ENCODE measurements around the gene PDE3B.
A peak's percentile ranks its signal among the peaks of the same experiment; 100 is the strongest.
"Not testable (repeated sequence)": the region's sequence is repeated elsewhere in the genome, so short reads cannot be mapped to it uniquely, and the experiment has no call there.

The PDE3B gene

DNA sequence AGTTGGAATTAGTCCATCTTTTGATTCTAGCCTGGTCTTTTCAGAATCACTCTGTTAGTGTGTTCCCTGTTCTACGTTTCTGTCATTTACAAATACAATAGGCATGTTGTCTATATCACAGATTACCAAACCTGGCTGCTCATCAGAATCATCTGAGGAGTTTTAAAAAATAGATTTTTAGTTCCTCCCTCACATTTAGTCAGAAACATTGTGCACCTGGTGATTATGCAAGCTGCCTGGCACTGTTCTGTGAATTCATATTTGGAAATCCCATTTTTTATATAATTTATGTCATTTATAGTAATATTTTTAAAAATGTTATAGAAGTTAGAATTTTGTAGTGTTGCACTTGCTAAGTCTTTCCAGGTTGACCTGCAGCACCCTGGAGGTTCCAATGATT is 107.3 kb downstream of the PDE3B start:
- DNase-seq: no peak

DNA sequence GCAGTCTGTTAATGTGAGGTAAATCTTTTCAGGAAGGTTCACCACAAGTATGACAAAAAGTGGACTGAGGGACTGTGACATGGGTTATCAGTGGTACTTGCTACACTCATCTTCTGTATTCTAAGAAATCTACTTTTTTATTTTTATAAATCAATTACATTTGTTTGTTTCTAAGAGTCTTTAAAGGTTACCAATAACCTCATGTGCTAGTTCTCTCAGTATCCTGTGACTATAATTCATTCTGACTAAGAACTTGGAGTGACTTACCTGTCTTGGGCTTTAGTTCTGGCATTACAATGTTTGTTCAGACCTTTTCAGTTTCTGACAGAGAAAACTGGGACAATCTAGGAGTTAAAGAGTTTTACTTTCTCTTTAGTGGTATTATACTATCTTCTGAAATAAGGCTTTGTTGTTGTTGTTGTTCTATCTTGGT is 108.4 kb downstream of the PDE3B start:
- no peak for DNase-seq

DNA sequence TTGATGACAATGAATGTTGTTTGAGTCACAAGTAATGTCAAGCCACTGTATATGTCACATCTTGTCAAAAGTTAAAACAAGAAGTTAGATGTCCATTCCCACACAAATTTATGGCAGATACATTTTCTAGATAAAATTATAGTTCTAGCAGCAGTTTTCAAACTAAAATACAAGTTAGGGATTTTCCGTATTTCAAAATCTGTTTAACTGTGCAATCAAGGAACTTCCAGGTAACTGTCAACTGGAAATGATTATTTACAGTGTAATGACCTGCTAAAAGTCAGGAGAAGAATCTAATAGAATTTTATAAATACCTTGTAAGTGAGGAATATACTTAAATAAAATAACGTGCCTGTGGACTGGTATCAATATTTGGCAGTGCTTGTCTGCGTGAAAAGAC is 111.5 kb downstream of the PDE3B start:
- DNase-seq: no peak

DNA sequence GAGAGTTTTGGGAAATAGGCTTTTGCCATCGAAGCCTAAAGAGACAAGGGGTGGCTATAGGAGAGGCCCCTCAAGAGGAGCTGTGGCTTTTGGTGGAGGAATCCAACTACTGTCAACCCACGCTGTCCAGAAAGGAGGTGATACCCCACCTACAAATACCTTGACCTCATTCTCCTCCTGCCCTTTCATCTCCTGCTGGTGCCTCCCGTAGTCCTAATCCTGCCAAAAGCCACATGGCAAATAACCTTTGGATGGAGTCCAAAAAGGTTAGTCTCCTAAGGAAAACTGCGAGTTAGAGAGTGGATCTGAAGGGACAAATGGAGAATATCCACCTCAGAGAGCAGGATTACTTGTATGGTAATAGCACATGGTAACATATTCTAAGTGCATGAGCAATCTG is 112.7 kb downstream of the PDE3B start:
- no peak for DNase-seq

DNA sequence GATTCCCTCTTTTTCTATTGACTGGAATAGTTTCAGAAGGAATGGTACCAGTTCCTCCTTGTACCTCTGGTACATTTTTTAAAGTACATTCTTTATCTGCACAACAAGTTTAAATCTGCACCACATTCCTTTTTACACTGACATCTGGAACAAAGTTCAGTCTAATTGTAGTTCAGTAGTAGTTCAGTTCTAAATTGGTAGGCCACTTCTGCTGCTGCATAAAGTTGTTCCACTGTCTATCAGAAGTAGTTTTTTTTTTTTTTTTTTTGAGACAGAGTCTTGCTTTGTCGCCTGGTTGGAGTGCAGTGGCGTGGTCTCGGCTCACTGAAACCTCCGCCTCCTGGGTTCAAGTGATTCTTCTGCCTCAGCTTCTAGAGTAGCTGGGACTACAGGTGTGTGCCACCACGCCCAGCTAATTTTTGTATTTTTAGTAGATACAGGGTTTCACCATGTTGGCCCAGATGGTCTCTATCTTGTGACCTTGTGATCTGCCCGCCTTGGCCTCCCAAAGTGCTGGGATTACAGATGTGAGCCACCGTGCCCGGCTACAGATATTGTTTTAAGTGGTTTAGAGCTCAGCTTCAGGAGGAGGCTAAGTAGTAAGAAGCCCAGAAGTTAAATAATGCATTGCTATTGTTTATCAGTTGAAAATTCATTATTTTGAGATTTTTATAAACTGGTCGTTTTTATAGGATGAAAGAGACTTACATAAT is 115.9 kb downstream of the PDE3B start:
- not testable (repeated sequence) for DNase-seq

DNA sequence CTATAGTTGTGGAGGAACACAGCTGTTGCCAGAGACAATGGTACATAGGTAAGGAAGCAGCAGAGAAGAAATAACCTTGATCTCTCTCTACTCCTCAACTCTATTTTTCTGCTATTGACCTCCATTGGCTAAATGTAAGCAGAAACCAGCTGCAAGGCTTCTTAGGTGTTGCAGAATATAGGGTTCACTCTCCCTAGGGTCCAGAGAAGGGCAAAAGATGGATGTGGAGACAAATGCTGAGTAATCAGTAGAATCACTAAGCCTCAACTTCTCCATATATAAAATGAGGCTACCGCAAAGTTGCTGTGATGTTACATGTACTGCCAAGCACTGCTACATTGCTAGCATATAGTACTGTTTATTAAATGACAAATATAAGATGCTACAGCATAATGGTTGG is 120.6 kb downstream of the PDE3B start:
- DNase-seq: no peak

DNA sequence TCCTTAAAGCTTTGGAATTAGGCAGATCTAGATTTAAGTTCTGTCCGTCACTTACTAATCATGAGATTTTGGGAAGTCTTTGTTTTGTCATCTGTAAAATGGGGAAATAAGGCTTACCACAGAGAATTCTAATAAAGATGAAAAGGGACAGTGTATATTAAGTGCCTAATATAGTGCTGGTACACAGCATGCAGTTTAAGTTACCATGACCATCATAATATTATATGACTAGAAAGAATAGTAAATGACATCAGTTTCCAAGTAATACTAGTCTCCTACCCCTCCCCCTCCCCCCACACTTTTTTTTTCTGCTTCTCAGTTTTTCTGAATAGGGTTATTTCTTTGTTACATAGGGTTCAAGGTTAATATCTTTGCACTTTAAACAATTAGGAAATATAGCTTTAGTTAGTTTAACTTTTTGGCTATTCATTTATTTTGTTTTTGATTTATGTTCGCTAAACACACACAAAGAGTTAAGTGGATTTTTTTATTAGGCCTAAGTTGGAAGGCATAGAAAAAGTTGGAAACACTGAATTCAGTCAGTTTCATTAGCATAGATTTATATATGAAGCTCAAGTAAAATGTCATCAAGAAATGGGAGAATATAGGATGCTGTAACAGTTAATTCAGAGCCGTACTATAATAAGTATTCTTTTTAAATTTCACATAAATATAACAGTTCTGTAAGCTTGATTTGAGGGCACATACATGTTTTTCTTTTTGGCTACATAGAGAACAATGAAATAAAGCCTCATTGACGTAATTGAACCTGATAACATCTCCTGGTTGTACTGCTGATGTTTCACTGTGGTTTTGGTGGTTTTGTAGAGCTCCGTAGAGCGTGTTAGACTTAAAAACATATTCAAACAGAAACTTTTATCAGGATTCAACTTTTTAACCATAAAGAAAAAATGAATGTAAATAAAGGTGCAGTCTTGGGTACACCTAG is 121.2 kb downstream of the PDE3B start:
- peak; percentile 46 to 63 for DNase-seq

DNA sequence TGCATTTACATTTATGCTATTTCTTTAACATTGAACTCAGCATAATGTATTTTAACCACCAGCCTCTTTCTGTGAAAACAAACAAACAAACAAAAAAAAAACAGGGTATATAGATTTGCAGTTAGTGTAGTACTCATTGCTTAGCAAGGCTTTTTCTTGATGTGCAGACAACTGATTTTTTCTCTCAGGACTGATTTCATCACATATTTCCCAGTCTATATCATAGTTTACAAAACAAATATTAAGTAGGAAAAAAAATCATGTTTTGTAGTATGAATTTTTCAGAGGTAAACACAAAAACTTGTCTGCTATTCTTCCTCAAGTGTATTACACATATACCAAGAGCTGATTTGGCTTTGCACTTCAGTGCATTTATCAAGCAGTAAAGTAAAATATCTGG is 123.0 kb downstream of the PDE3B start:
- DNase-seq: no peak

DNA sequence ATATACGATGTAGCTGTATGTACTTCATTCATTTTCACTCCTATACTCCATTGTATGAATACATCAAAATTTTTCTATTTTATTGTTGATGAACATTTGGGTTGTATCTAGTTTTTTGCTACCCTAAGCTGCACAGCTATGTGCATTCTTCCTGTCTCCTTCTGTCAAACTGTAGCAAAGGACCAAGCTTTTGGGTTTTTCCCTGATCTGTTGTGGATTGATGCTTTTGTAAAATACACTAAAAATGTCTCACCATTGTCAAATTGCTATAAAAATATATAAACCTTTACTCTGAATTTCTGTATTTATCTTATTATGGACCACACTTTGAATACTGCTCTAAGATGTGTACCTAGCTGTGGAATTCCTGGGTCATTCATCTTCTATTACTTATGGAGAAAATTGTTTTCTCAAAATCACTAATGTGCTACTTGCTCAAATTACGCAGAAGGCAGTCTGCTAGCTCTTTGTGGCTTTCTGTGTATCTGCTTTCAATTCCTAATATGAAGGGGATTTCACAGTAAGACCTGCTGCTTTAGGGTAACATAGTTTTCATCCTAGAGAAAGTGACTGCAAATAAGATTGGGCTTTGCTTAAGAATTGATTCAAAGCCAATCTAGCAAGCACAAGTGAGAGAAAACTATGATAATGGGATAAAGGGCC is 125.1 kb downstream of the PDE3B start:
- no peak for DNase-seq

DNA sequence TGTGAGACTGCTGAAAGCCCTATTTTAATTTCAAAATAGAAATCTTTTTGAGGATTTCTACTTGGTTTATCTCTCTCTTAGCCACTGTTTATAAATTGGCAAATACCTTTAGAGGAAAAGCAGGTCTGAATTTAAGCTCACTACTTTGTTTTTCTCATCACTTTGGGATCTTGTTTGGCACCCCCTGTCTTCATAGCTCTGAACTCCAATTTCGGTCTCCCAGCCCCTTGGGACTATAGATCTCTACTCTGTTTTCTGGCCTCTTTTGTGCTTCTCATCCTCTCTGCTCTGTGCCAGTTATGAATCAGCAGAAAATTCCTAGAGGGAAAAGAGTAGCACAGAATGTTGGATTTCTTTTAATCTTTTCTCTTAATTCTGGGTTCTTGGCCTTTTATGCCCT is 130.2 kb downstream of the PDE3B start:
- peak; percentile 5 to 9 for DNase-seq

DNA sequence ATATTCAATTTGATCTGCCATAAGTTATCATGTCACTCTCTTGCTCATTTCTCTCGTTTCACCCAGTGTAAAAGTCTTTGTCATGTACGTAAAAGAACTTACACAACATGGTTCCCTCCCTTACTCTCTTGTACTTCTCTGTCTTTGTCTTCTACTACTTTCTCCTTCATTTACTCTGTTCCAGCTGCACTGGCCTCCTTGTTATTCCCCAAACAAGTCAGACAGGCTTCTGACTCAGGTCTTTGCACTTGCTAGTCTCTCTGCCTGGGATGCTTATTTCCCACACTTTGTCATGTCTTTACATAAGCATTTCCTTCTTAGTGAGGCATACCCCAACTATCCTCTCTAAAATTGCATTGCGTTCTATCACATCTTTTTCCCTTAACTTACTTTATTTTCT is 131.1 kb downstream of the PDE3B start:
- no peak for DNase-seq

DNA sequence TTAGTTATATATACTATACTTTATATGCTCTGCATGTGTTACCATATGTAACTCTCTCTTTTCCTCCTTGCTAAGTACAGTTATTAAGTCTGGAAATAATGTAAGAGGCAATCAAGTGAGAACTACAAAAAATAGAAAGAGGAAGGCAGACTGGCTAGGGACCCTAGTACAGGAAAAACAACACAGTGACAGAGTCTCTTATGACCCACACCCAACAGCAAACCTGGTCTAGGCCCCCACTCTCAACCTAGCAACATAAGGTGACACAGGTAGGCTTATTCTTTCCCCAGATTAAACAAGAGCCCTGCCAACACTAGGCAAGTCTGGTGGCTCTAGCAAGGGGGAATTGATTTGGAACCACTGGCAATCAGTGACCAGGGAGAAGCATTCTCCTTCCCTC is 132.3 kb downstream of the PDE3B start:
- no peak for DNase-seq

DNA sequence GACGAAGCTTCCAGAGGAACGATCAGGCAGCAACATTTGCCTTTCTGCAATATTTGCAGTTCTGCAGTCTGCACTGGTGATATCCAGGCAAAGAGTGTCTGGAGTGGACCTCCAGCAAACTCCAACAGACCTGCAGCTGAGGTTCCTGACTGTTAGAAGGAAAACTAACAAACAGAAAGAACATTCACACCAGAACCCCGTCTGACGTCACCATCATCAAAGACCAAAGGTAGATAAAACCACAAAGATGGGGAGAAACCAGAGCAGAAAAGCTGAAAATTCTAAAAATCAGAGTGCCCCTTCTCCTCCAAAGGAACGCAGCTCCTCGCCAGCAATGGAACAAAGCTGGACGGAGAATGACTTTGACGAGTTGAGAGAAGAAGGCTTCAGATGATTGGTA is 134.9 kb downstream of the PDE3B start:
- not testable (repeated sequence) for DNase-seq

DNA sequence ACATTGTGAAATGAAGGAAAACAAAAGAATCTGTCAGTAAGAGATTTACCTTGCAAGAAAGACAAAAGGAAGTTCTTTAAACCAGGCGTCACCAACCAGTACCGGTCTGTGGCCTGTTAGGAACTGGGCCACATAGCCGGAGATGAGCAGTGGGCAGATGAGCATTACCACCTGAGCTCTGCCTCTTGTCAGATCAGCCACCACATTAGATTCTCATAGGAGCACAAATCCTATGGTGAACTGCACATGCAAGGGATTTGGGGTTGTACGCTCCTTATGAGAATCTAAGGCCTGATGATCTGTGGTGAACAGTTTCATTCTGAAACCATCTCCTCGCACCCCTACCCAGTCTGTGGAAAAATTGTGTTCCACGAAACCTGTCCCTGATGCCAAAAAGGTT is 140.2 kb downstream of the PDE3B start:
- no peak for DNase-seq

DNA sequence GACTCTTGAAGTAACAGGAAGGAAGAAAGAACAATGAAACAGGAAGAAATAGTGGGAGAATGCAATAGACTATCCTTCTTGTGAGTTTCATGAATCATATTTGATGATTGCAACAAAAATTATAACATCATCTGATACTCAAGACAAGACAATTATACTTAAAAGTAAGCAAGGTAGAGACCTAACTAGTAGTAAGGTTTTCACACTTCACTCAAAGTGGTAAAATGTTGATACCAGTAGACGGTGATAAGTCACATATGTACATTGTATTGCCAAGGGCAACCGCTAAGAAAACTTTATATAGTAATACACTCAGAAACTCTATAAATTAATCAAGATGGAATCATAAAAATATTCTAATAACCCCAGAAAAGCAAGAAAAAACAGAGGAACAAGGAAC is 140.6 kb downstream of the PDE3B start:
- DNase-seq: no peak

DNA sequence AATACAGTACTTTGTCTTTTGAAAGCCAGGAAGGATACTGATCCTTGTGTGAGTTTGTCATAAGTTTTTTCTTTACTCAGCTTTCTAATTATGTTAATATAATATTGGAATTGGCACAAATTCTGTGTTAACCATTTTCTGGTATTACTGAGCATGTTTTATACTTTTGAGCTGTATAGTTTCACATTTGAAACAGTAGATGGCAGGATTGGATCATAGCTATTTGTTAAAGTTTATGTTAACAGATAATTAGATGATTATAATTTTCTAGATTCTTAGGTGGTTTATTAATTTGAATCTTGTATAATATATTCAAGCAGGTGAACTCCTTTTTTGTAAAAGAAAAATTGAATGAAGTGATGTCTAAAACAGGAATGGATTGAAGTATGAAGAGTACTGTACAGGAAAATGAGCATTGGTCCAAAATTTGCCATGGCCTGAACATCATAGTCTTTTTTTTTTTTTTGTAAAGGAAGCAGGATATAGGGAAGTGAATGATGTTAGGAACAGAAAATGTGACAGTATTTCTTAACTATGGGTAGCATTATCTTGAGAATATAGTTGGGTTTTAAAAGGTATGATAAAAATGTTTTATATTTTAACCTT is 146.4 kb downstream of the PDE3B start:
- peak; percentile 43 to 57 for DNase-seq

DNA sequence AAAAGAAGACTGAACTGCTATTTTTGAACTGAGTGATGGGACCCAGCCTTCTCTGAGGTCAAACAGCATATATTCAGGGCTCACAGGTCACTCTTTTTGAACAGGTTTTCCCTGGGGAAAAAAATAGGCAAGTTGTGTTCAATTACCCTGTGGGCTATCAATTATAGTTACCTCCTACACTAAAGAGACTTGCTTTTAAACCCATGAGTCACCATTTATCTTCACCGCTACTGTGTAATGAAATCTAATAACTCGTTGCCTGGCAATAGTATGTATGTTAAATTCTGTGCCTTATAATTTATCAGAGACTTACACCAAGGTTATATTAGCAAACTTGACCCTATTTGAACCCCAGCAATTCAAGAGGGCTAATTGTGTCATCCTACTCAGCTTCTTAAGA is 149.9 kb downstream of the PDE3B start:
- DNase-seq: no peak

DNA sequence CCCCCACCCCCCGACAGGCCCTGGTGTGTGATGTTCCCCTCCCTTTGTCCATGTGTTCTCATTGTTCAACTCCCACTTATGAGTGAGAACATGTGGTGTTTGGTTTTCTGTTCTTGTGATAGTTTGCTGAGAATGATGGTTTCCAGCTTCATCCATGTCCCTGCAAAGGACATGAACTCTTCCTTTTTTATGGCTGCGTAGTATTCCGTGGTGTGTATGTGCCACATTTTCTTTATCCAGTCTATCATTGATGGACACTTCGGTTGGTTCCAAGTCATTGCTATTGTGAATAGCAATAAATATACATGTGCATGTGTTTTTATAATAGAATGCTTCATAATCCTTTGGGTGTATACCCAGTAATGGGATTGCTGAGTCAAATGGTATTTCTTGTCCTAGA is 152.4 kb downstream of the PDE3B start:
- DNase-seq: not testable (repeated sequence)

DNA sequence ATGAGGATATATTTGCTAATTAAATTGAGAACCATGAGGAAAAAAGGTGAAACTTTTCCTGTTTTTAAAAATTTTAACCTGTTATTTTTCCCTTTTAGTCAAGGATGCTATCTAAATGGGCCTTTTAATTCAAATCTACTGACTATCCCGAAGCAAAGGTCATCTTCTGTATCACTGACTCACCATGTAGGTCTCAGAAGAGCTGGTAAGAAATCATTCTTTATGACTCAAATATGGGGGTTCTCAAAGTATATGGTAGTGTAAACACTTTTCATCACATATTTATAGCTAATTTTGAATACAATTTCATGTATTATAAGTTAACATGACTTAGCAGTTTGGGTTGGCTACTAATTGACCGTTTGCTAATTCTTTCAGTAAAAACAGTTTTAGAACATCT is 160.2 kb downstream of the PDE3B start:
- no peak for DNase-seq

DNA sequence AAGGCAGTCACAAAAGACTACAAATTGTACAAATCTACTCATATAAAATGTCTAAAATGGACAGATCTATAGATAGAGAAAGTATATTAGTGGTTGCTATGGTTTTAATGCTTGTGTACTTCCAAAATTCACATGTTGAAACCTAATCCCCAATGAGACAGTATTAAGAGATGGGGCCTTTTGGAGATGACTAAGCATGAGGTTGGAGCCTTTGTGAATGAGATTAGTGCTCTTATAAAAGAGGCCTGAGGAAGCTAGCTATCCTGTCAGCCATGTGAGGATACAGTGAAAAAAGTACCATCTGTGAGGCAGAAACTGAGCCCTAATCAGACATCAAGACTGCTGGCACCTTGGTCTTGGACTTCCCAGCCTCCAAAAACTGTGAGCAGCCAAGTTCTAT is 165.9 kb downstream of the PDE3B start:
- DNase-seq: no peak

DNA sequence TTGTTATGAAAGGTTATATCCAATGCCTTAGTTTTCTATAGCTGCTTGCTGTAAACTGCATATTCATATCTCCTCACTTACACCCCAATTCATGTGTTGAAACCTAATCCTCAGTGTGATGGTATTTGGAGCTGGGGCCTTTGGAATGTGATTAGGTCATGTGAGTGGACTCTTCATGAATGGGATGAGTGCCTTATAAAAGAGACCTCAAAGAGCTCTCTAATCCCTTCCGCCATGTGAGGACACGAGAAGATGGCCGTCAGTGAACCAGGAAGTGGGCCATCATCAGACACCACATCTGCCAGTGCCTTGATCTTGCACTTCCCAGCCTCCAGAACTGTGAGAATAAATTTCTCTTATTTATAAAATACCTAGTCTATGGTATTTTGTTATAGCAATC is 169.2 kb downstream of the PDE3B start:
- DNase-seq: no peak

DNA sequence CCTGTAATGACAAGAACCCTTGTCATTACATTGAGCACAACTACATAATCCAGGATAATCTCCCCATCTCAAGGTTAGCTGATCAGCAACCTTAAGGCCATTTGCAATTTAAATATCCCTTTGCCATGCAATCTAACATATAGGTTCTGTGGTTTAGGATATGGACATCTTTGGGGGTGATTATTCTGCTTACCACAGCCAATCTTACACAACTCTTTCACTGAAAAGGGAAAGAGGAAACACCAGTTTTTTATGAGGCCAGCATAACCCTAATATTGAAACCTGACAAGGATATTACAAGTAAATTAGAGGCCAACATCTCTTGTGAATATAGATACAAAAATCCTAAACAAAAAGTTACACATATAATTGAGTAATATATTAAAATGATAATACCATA is 169.9 kb downstream of the PDE3B start:
- DNase-seq: peak; percentile 88 to 91

DNA sequence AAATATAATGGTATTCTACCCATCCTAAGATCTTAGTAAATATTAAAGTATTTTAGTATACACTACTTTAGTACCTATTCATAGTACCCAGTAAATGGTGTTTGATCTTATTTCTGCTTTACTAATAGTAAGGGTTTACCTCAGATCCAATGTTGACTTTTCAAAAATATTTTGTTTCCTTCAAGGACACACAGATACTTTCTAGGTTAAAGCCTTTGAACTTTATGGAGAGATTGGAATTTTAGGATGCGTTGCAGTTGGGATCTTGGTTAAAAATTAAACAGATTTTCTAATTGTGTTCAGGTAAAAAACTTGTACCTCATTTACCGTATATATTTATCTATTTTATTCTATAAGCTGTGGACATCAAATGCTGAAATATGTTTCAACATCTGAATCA is 175.2 kb downstream of the PDE3B start:
- DNase-seq: no peak

All from AML-193 (cell line).